GM12892 (cell line): ENCODE data around the gene RFX1.

Experiments used
- POLR2A ChIP-seq: IDR thresholded peaks from 2 replicates; pipeline ENCODE4 v1.6.1; 2011; ENCODE audit warnings: low read depth, low read length, control low read depth
- TAF1 ChIP-seq: IDR thresholded peaks from 2 replicates; pipeline ENCODE4 v1.6.1; 2011; ENCODE audit warnings: low read depth, mild to moderate bottlenecking, control low read depth, low read length, borderline replicate concordance

GRCh38 chr19:13959141-13959961 lies 46.8 kb downstream of the RFX1 start:
- no peak for TF ChIP-seq POLR2A
- TF ChIP-seq TAF1: no peak
